ENCODE data around the gene BCO2. TPM values are rescaled to one million over a fixed set of nuclear protein-coding genes. Genes with fewer than 3 reads are reported as not detected.

BCO2 gene
- total and polyA plus RNA-seq, 2 experiments from 2014 or later = 0.63 to 1.1 TPM

DNA sequence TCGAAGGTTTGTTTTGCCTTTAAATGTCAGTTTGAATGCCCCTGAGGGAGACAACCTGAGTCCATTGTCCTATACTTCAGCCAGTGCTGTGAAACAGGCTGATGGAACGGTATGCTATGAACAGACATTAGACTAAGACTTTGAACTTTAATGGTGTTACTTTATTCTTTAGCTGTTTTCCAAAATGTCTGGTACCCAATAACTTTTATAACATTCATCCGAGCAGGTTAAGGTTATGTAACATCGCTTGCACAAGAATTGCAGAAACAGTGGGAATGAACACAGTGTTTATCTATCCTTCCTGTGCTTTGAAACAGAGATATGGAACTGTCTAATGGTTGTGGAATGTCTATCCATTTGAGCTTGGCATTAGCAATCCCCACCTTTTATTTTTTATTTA is 38.4 kb downstream of the BCO2 start (continued):
- TF ChIP-seq, protein P1, sequence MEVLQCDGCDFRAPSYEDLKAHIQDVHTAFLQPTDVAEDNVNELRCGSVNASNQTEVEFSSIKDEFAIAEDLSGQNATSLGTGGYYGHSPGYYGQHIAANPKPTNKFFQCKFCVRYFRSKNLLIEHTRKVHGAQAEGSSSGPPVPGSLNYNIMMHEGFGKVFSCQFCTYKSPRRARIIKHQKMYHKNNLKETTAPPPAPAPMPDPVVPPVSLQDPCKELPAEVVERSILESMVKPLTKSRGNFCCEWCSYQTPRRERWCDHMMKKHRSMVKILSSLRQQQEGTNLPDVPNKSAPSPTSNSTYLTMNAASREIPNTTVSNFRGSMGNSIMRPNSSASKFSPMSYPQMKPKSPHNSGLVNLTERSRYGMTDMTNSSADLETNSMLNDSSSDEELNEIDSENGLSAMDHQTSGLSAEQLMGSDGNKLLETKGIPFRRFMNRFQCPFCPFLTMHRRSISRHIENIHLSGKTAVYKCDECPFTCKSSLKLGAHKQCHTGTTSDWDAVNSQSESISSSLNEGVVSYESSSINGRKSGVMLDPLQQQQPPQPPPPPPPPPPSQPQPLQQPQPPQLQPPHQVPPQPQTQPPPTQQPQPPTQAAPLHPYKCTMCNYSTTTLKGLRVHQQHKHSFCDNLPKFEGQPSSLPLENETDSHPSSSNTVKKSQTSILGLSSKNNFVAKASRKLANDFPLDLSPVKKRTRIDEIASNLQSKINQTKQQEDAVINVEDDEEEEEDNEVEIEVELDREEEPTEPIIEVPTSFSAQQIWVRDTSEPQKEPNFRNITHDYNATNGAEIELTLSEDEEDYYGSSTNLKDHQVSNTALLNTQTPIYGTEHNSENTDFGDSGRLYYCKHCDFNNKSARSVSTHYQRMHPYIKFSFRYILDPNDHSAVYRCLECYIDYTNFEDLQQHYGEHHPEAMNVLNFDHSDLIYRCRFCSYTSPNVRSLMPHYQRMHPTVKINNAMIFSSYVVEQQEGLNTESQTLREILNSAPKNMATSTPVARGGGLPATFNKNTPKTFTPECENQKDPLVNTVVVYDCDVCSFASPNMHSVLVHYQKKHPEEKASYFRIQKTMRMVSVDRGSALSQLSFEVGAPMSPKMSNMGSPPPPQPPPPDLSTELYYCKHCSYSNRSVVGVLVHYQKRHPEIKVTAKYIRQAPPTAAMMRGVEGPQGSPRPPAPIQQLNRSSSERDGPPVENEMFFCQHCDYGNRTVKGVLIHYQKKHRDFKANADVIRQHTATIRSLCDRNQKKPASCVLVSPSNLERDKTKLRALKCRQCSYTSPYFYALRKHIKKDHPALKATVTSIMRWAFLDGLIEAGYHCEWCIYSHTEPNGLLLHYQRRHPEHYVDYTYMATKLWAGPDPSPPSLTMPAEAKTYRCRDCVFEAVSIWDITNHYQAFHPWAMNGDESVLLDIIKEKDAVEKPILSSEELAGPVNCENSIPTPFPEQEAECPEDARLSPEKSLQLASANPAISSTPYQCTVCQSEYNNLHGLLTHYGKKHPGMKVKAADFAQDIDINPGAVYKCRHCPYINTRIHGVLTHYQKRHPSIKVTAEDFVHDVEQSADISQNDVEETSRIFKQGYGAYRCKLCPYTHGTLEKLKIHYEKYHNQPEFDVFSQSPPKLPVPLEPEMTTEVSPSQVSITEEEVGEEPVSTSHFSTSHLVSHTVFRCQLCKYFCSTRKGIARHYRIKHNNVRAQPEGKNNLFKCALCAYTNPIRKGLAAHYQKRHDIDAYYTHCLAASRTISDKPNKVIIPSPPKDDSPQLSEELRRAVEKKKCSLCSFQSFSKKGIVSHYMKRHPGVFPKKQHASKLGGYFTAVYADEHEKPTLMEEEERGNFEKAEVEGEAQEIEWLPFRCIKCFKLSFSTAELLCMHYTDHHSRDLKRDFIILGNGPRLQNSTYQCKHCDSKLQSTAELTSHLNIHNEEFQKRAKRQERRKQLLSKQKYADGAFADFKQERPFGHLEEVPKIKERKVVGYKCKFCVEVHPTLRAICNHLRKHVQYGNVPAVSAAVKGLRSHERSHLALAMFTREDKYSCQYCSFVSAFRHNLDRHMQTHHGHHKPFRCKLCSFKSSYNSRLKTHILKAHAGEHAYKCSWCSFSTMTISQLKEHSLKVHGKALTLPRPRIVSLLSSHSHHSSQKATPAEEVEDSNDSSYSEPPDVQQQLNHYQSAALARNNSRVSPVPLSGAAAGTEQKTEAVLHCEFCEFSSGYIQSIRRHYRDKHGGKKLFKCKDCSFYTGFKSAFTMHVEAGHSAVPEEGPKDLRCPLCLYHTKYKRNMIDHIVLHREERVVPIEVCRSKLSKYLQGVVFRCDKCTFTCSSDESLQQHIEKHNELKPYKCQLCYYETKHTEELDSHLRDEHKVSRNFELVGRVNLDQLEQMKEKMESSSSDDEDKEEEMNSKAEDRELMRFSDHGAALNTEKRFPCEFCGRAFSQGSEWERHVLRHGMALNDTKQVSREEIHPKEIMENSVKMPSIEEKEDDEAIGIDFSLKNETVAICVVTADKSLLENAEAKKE (CRISPR knock-in tag; IDR thresholded peaks at IDR 0.05) = no peak
- TF ChIP-seq JUNB (IDR thresholded peaks at IDR 0.05; ENCODE audit: unreplicated experiment) (no peak), NANOG (IDR thresholded peaks at IDR 0.05; ENCODE audit: borderline replicate concordance) (no peak), EZH2 (IDR thresholded peaks at IDR 0.05; ENCODE audit: low read depth, unreplicated experiment) (no peak), POLR2AphosphoS5 (IDR thresholded peaks at IDR 0.05; ENCODE audit: low read depth) (no peak), CREB1 (CRISPR knock-in tag; IDR thresholded peaks at IDR 0.05; ENCODE audit: low read depth) (no peak), EZH2phosphoT487 (IDR thresholded peaks at IDR 0.05; ENCODE audit: unreplicated experiment) (no peak), STAT1 (IDR thresholded peaks at IDR 0.05; ENCODE audit: unreplicated experiment) (no peak), ZNF331 (CRISPR knock-in tag; IDR thresholded peaks at IDR 0.05; ENCODE audit: low read depth) (no peak)

DNA sequence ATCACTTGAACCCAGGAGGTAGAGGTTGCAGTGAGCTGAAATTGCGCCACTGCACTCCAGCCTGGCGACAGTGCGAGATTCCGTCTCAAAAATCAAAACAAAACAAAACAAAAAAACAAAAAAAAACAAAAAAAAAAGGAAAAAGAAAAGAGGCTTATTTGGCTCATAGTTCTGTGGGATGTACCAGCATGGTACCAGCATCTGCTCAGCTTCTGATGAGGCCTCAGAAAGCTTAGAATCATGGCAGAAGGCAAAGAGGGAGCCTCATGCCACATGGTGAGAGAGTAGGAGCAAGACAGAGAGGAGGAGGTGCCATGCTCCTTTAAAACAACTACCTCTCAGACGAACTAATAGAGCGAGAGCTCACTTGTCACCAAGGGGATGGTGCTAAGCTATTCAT is 40.3 kb downstream of the BCO2 start:
- Mint-ChIP-seq H3K4me1 (no peaks in the 10 kb centered on the region), H3K36me3 (ENCODE audit: low read depth) (no peaks in the 10 kb centered on the region), H3K27ac (no peak overlapping the region), H3K9me3 (no peaks in the 10 kb centered on the region), H3K27me3 (ENCODE audit: insufficient read depth, low read depth, poor library complexity) (no peaks in the 10 kb centered on the region), H3K4me3 (no peak overlapping the region)
- no peaks in the 10 kb centered on the region for H3F3A ChIP-seq (replicated peaks; ENCODE audit: low read depth)
- H3K27me3 ChIP-seq (ENCODE audit: insufficient read depth) = no peaks in the 10 kb centered on the region
- H3K9me2 ChIP-seq (ENCODE audit: insufficient read depth) = no peaks in the 10 kb centered on the region
- H3K79me2 ChIP-seq (replicated peaks; ENCODE audit: insufficient read depth) = no peaks in the 10 kb centered on the region
- no peak overlapping the region for H3K4me3 ChIP-seq
- no peaks in the 10 kb centered on the region for H4K20me1 ChIP-seq (replicated peaks; ENCODE audit: insufficient read depth)
- no peaks in the 10 kb centered on the region for H3K36me3 ChIP-seq (ENCODE audit: insufficient read depth)
- no peak overlapping the region for H2AFZ ChIP-seq
- no peaks in the 10 kb centered on the region for H3K4me1 ChIP-seq (ENCODE audit: insufficient read depth)
- no peak overlapping the region for H3K4me2 ChIP-seq
- DNase-seq (ENCODE audit: low spot score) (no peak), ATAC-seq (no peak)
- no peak overlapping the region for H3K27ac ChIP-seq (ENCODE audit: low read depth)
- TF ChIP-seq ZNF114 (CRISPR knock-in tag; IDR thresholded peaks at IDR 0.05) = no peak
- TF ChIP-seq, protein P2, sequence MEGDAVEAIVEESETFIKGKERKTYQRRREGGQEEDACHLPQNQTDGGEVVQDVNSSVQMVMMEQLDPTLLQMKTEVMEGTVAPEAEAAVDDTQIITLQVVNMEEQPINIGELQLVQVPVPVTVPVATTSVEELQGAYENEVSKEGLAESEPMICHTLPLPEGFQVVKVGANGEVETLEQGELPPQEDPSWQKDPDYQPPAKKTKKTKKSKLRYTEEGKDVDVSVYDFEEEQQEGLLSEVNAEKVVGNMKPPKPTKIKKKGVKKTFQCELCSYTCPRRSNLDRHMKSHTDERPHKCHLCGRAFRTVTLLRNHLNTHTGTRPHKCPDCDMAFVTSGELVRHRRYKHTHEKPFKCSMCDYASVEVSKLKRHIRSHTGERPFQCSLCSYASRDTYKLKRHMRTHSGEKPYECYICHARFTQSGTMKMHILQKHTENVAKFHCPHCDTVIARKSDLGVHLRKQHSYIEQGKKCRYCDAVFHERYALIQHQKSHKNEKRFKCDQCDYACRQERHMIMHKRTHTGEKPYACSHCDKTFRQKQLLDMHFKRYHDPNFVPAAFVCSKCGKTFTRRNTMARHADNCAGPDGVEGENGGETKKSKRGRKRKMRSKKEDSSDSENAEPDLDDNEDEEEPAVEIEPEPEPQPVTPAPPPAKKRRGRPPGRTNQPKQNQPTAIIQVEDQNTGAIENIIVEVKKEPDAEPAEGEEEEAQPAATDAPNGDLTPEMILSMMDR (conservative IDR thresholded peaks at IDR 0.05; ENCODE audit: low read depth in 2 of 2) = no peak
- TF ChIP-seq, protein P3, sequence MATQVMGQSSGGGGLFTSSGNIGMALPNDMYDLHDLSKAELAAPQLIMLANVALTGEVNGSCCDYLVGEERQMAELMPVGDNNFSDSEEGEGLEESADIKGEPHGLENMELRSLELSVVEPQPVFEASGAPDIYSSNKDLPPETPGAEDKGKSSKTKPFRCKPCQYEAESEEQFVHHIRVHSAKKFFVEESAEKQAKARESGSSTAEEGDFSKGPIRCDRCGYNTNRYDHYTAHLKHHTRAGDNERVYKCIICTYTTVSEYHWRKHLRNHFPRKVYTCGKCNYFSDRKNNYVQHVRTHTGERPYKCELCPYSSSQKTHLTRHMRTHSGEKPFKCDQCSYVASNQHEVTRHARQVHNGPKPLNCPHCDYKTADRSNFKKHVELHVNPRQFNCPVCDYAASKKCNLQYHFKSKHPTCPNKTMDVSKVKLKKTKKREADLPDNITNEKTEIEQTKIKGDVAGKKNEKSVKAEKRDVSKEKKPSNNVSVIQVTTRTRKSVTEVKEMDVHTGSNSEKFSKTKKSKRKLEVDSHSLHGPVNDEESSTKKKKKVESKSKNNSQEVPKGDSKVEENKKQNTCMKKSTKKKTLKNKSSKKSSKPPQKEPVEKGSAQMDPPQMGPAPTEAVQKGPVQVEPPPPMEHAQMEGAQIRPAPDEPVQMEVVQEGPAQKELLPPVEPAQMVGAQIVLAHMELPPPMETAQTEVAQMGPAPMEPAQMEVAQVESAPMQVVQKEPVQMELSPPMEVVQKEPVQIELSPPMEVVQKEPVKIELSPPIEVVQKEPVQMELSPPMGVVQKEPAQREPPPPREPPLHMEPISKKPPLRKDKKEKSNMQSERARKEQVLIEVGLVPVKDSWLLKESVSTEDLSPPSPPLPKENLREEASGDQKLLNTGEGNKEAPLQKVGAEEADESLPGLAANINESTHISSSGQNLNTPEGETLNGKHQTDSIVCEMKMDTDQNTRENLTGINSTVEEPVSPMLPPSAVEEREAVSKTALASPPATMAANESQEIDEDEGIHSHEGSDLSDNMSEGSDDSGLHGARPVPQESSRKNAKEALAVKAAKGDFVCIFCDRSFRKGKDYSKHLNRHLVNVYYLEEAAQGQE (IDR thresholded peaks at IDR 0.05; ENCODE audit: unreplicated experiment) = no peak

Data from GM23338 (cell line).